Measurements from ENCODE around the gene GRID1.
"Not testable (repeated sequence)": the region's sequence is repeated elsewhere in the genome, so short reads cannot be mapped to it uniquely, and the experiment has no call there.

DNA sequence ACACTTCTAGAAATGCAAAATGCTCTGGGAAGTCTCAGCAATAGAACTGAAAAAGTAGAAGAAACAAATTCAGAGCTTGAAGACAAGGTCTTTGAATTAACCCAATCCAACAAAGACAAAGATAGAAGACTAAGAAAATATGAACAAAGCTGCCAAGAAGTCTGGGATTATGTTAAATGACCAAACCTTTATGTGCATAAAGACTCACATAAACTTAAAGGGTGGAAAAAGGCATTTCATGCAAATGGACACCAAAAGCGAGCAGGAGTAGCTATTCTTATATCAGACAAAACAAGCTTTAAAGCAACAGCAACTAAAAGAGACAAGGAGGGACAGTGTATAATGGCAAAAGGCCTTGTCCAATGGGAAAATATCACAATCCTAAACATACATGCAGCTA, 274.3 kb downstream of the GRID1 start:
- TF ChIP-seq YY1 (tag by site-specific recombination; IDR thresholded peaks at IDR 0.05); BCL11A (tag by site-specific recombination; IDR thresholded peaks at IDR 0.05; ENCODE audit: low read depth); ZFHX2 (tag by site-specific recombination; conservative IDR thresholded peaks at IDR 0.05); CTCF (tag by site-specific recombination; IDR thresholded peaks at IDR 0.05); REST (tag by site-specific recombination; IDR thresholded peaks at IDR 0.05); ZBTB11 (tag by site-specific recombination; conservative IDR thresholded peaks at IDR 0.05; ENCODE audit: low read depth); MEIS1 (CRISPR knock-in tag; IDR thresholded peaks at IDR 0.05; ENCODE audit: borderline replicate concordance); ZNF416 (tag by site-specific recombination; IDR thresholded peaks at IDR 0.05); KLF16 (tag by site-specific recombination; IDR thresholded peaks at IDR 0.05); ZBTB44 (tag by site-specific recombination; IDR thresholded peaks at IDR 0.05); RBAK (tag by site-specific recombination; IDR thresholded peaks at IDR 0.05); ZNF544 (tag by site-specific recombination; IDR thresholded peaks at IDR 0.05); HOXA7 (CRISPR knock-in tag; IDR thresholded peaks at IDR 0.05; ENCODE audit: borderline replicate concordance): not testable (repeated sequence)
- TF ChIP-seq, protein P1, sequence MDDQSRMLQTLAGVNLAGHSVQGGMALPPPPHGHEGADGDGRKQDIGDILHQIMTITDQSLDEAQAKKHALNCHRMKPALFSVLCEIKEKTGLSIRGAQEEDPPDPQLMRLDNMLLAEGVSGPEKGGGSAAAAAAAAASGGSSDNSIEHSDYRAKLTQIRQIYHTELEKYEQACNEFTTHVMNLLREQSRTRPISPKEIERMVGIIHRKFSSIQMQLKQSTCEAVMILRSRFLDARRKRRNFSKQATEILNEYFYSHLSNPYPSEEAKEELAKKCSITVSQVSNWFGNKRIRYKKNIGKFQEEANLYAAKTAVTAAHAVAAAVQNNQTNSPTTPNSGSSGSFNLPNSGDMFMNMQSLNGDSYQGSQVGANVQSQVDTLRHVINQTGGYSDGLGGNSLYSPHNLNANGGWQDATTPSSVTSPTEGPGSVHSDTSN (CRISPR knock-in tag; IDR thresholded peaks at IDR 0.05) = not testable (repeated sequence)
